HepG2 (cell line): ENCODE measurements around the gene CLTA. TPM values are rescaled to one million over a fixed set of nuclear protein-coding genes. Genes with fewer than 3 reads are reported as not detected.
A peak's percentile ranks its signal among the peaks of the same experiment; 100 is the strongest.

Experiments
- ATF7 ChIP-seq, 2 experiments: fragments of 450-650 bp in 1 of 2; sonication (generic) in 1 of 2; formaldehyde crosslinking in 1 of 2; IDR thresholded peaks; 2 replicates each; pipeline versions ENCODE4 v1.4.0 to v1.6.1; 2016 to 2020; ENCODE audit warnings: antibody characterized with exemption in 1 of 2, mild to moderate bottlenecking in 1 of 2, missing genetic modification reagents in 1 of 2
- CHD4 ChIP-seq: fragments of 200-600 bp; sonication (generic); IDR thresholded peaks from 2 replicates; pipeline ENCODE4 v1.7.0; 2017; ENCODE audit warnings: mild to moderate bottlenecking, low read length, borderline replicate concordance
- DNMT1 ChIP-seq: sonication (generic); formaldehyde crosslinking; IDR thresholded peaks from 2 replicates; pipeline ENCODE4 v1.5.1; 2020; ENCODE audit warnings: mild to moderate bottlenecking, missing genetic modification reagents
- DNMT3B ChIP-seq: conservative IDR thresholded peaks from 2 replicates; pipeline ENCODE4 v1.6.1; 2016; ENCODE audit warnings: missing biosample characterization, control low read depth
- FOSL1 ChIP-seq: sonication (generic); formaldehyde crosslinking; IDR thresholded peaks from 2 replicates; pipeline ENCODE4 v1.9.0; 2021; ENCODE audit warnings: missing genetic modification reagents, borderline replicate concordance
- FOSL2 ChIP-seq: sonication (generic); formaldehyde crosslinking; IDR thresholded peaks from 2 replicates; pipeline ENCODE4 v1.4.0; 2020; ENCODE audit warnings: missing genetic modification reagents
- HNRNPH1 ChIP-seq: fragments of 200-400 bp; formaldehyde crosslinking; optimal IDR thresholded peaks from 2 replicates; pipeline ENCODE3; 2017; ENCODE audit warnings: mild to moderate bottlenecking, low read depth, low read length
- JDP2 ChIP-seq: sonication (generic); formaldehyde crosslinking; IDR thresholded peaks from 2 replicates; pipeline ENCODE4 v1.8.1; 2022; ENCODE audit warnings: missing genetic modification reagents, borderline replicate concordance
- MIXL1 ChIP-seq: IDR thresholded peaks from 2 replicates; pipeline ENCODE4 v1.6.1; 2016
- NFE2 ChIP-seq: sonication (generic); formaldehyde crosslinking; IDR thresholded peaks from 2 replicates; pipeline ENCODE4 v1.4.0; 2020; ENCODE audit warnings: missing genetic modification reagents
- PTBP1 ChIP-seq: fragments of 200-400 bp; formaldehyde crosslinking; IDR thresholded peaks from 2 replicates; pipeline ENCODE4 v1.6.1; 2018; ENCODE audit warnings: low read length, low read depth; ENCODE audit not compliant: poor library complexity, severe bottlenecking
- SNRNP70 ChIP-seq: fragments of 200-400 bp; formaldehyde crosslinking; IDR thresholded peaks from 2 replicates; pipeline ENCODE4 v1.6.1; 2017; ENCODE audit warnings: mild to moderate bottlenecking, low read depth, low read length, moderate library complexity
- SP1 ChIP-seq, 2 experiments: fragments of 450-650 bp in 1 of 2; sonication (generic) in 1 of 2; formaldehyde crosslinking in 1 of 2; IDR thresholded peaks; 2 replicates each; pipeline versions ENCODE4 v1.4.0 to v1.6.1; 2016 to 2020; ENCODE audit warnings: missing genetic modification reagents in 1 of 2
- TBP ChIP-seq: sonication (generic); formaldehyde crosslinking; IDR thresholded peaks from 2 replicates; pipeline ENCODE4 v1.5.0; 2020; ENCODE audit warnings: missing genetic modification reagents
- TFAP4 ChIP-seq: sonication (generic); IDR thresholded peaks from 2 replicates; pipeline ENCODE4 v1.6.1; 2016; ENCODE audit warnings: low read depth, borderline replicate concordance
- ZBTB10 ChIP-seq: sonication (generic); formaldehyde crosslinking; IDR thresholded peaks from 2 replicates; pipeline ENCODE4 v1.4.0; 2020; ENCODE audit warnings: missing genetic modification reagents, borderline replicate concordance
- ZFP36L1 ChIP-seq: sonication (generic); formaldehyde crosslinking; IDR thresholded peaks from 2 replicates; pipeline ENCODE4 v1.8.0; 2022; ENCODE audit warnings: mild to moderate bottlenecking, missing genetic modification reagents, moderate library complexity
- ZNF207 ChIP-seq: fragments of 450-650 bp; IDR thresholded peaks from 2 replicates; pipeline ENCODE4 v1.6.1; 2016; ENCODE audit warnings: antibody characterized with exemption, borderline replicate concordance
- ZNF329 ChIP-seq: sonication (generic); formaldehyde crosslinking; IDR thresholded peaks from 2 replicates; pipeline ENCODE4 v1.9.0; 2021; ENCODE audit warnings: low read depth, mild to moderate bottlenecking, missing genetic modification reagents
- ZNF414 ChIP-seq: sonication (generic); formaldehyde crosslinking; IDR thresholded peaks from 2 replicates; pipeline ENCODE4 v1.5.0; 2020; ENCODE audit warnings: missing genetic modification reagents
- ZNF530 ChIP-seq: sonication (generic); formaldehyde crosslinking; IDR thresholded peaks from 2 replicates; pipeline ENCODE4 v1.5.0; 2020; ENCODE audit warnings: low read depth, mild to moderate bottlenecking, missing genetic modification reagents
- ZNF740 ChIP-seq: sonication (generic); formaldehyde crosslinking; IDR thresholded peaks from 2 replicates; pipeline ENCODE4 v1.4.0; 2020; ENCODE audit warnings: missing genetic modification reagents
- ZNF883 ChIP-seq: sonication (generic); formaldehyde crosslinking; IDR thresholded peaks from 2 replicates; pipeline ENCODE4 v1.5.1; 2020; ENCODE audit warnings: mild to moderate bottlenecking, missing genetic modification reagents; ENCODE audit errors: not compliant biosample characterization
- ZSCAN5A ChIP-seq: sonication (generic); formaldehyde crosslinking; IDR thresholded peaks from 2 replicates; pipeline ENCODE4 v1.8.0; 2022; ENCODE audit warnings: mild to moderate bottlenecking, missing genetic modification reagents, borderline replicate concordance
- polyA plus RNA-seq, 8 experiments: library from polyadenylated mRNA; depleted of rRNA in 3 of 8; stranded (reverse) in 7 of 8; unstranded in 1 of 8; fragments of >200 nt; fragmentation: Illumina TruSeq in 4 of 8; extraction: Trizol in 4 of 8; gene quantifications; 2 replicates each; pipeline versions ENCODE4 v1.2.1 to v1.2.3, GENCODE V29; 2011 to 2016; ENCODE audit warnings: low read depth in 4 of 8, missing spikeins in 1 of 8, mixed read lengths in 1 of 8; ENCODE audit not compliant: insufficient read depth in 1 of 8
- total RNA-seq, 5 experiments: library from RNA; depleted of rRNA; stranded (reverse); fragments of >200 nt; fragmentation: Illumina TruSeq; extraction: Trizol; gene quantifications; 2 replicates each; pipeline ENCODE4 v1.2.3, GENCODE V29; 2016; ENCODE audit warnings: low read depth in 1 of 5

CLTA gene
- total and polyA plus RNA-seq, 2 of the 13 experiments (the other 11 are each of a cell fraction or from before 2014, with no cell fraction given) = 143 to 222 TPM

- TF ChIP-seq ZNF207 = no peak
- TF ChIP-seq CHD4 = no peak
- TF ChIP-seq ZNF530 (CRISPR knock-in tag) = no peak
- no peak for TF ChIP-seq ZSCAN5A (CRISPR knock-in tag)
- TF ChIP-seq SNRNP70 = no peak
- no peak for TF ChIP-seq TBP (CRISPR knock-in tag)
- no peak for TF ChIP-seq JDP2
- peak; percentile 82 for TF ChIP-seq ZNF883 (CRISPR knock-in tag)
- no peak for TF ChIP-seq FOSL2 (CRISPR knock-in tag)
- no peak for TF ChIP-seq DNMT3B
- TF ChIP-seq PTBP1 = no peak
- TF ChIP-seq NFE2 (CRISPR knock-in tag) = no peak
- TF ChIP-seq ZNF414 (CRISPR knock-in tag) = no peak; the same call in 1 of the 2 replicates
- no peak for TF ChIP-seq FOSL1 (CRISPR knock-in tag)
- peak; percentile 72; the same call in 1 of the 2 replicates for TF ChIP-seq ZFP36L1 (CRISPR knock-in tag)
- no peak for TF ChIP-seq ZNF329
- no peak for TF ChIP-seq DNMT1 (CRISPR knock-in tag)
- TF ChIP-seq TFAP4 = no peak
- no peak for TF ChIP-seq MIXL1 (CRISPR knock-in tag)
- TF ChIP-seq SP1 (IDR thresholded peaks at IDR 0.05) = no peak
- TF ChIP-seq SP1 (CRISPR knock-in tag; IDR thresholded peaks at IDR 0.05) = peak; percentile 71
- TF ChIP-seq ZBTB10 (CRISPR knock-in tag) = peak; percentile 69
- TF ChIP-seq ZNF740 (CRISPR knock-in tag) = 0 out of 2 replicates have a peak, but pooled peaks have one; percentile 61
- no peak for TF ChIP-seq HNRNPH1
- TF ChIP-seq ATF7 (IDR thresholded peaks at IDR 0.05) = no peak
- no peak for TF ChIP-seq ATF7 (CRISPR knock-in tag; IDR thresholded peaks at IDR 0.05)
Observed at GRCh38 chr9:36190388-36191289, at the start of gene CLTA (continued).
